ENCODE results near the gene RELA. TPM values are rescaled to one million over a fixed set of nuclear protein-coding genes. Genes with fewer than 3 reads are reported as not detected.

Gene RELA
- total RNA-seq (2022; extraction: Qiagen RNA extraction; ENCODE audit: low read depth), result 66.9 to 84.3 TPM (median 79.5 TPM) in 5 replicates

DNA sequence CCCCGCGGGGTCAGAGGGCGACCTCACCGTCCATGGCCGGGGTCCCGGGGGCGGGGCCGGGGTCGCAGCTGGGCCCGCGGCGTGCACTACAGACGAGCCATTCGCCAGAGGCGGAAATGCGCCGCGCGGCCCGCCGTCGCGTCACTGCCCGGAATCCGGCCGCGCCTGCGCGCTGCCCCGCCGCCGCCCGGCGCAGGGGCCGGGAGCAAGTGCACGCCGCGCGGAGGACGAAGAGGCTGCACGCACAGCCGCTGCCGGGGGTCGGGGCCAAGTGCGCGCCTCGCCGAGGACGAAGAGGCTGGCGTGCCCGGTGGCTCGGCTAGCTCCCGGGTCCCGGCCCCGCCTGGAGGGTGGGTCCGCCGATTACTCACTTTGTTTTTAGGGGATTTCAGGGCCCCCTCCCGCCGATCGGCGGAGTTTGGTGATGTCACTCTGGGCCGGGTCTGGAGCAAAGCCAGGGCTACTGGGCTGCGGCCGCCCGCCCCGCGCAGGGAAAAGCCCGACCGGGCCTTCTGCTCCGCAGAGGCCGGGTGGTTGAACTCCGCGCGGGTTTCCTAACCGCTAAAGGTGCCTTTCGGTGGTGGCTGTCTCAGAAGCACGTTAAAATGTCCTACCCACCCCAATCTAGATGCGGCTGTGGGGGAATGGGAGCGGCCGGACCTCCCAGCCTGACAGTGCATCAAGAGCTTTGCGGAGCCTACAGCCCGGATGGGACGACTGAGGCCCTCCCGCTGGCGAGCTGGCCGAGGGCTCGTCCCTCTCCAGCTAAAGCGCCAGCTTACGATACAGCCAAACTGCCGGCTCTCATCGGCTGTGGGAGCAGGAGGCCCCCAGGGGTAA is at the start of gene RELA:
RELA (minus strand) TSS at position 118 of the 840 bp plus-strand sequence; CDS start at position 34, 84 bp downstream.

DNA sequence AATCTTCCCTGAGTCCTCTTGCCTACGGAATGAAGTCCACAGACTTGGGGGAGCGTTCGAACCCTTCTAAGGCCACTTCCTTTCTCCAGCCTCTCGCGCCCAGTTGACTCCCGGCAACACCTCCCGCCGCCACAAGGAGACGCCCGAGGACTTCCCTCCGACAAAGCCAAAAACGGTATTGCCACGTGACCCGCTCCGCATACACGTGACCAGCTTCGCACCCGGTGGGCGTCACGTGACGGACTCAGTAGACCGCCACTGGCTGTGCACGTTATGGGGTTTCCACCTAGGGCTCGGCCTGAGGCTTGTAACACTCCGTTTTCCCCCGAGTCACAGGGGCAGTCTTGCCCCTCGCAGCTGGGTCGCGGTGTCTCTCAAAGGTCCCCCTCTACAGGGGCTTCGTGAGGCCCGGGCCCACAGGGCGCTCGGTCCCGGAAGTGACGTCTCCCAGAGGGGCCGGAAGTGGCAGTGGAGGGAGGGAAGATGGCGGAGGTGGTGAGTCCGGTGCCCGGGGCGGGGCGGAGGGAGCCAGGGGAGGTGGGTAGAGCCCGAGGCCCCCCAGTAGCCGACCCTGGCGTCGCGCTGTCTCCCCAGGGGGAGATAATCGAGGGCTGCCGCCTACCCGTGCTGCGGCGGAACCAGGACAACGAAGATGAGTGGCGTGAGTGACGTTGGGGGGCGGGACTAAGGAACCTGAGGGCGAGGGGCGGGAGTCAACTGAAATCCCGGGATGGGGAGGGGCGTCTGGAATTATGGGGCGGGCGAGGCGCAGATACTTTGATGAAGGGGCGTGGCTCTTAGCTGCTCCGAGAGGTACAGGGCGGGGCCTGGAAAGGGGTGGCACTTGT is 49.3 kb upstream of the RELA start, which contains the start of gene KAT5:
KAT5 (plus strand) TSS at position 468 of the 848 bp plus-strand sequence; CDS start at position 484, 16 bp downstream.

GRCh38 chr11:65637794-65638419 is 24.8 kb downstream of the RELA start, which contains the start of gene SIPA1:
SIPA1 (plus strand) TSS chr11:65638101; CDS start chr11:65640922, 2,821 bp downstream.

GRCh38 chr11:65615229-65615949 is 47.3 kb downstream of the RELA start, which contains the start of gene PCNX3:
PCNX3 (plus strand) TSS chr11:65615776; CDS start chr11:65616312, 536 bp downstream.

Other genes with a start within 250 kb of the RELA start
- 153 to 258 TPM (median 188 TPM) in 5 replicates for gene NEAT1, start 240.1 kb downstream of the RELA start, total RNA-seq (2022; extraction: Qiagen RNA extraction; ENCODE audit: low read depth)
- 39.4 to 90.9 TPM (median 58.6 TPM) in 5 replicates for gene MALAT1, start 163.9 kb downstream of the RELA start, total RNA-seq (2022; extraction: Qiagen RNA extraction; ENCODE audit: low read depth)
- 49.8 to 64.2 TPM (median 61.8 TPM) in 5 replicates for gene SCYL1, start 137.8 kb downstream of the RELA start, total RNA-seq (2022; extraction: Qiagen RNA extraction; ENCODE audit: low read depth)
- 98.2 to 144 TPM (median 118 TPM) in 5 replicates for gene LTBP3, start 104.6 kb downstream of the RELA start, total RNA-seq (2022; extraction: Qiagen RNA extraction; ENCODE audit: low read depth)
- gene ZNRD2, start 92.4 kb downstream of the RELA start, total RNA-seq (2022; extraction: Qiagen RNA extraction; ENCODE audit: low read depth), result 70.0 to 81.9 TPM (median 77.0 TPM) in 5 replicates
- 25.5 to 56.2 TPM (median 53.5 TPM) in 5 replicates for gene FAM89B, start 90.4 kb downstream of the RELA start, total RNA-seq (2022; extraction: Qiagen RNA extraction; ENCODE audit: low read depth)
- 30.8 to 48.3 TPM (median 46.0 TPM) in 5 replicates for gene EHBP1L1, start 86.9 kb downstream of the RELA start, total RNA-seq (2022; extraction: Qiagen RNA extraction; ENCODE audit: low read depth)
- 0.45 to 1.1 TPM (median 0.59 TPM) in 5 replicates for gene KCNK7, start 67.1 kb downstream of the RELA start, total RNA-seq (2022; extraction: Qiagen RNA extraction; ENCODE audit: low read depth)
- 36.8 to 60.0 TPM (median 53.5 TPM) in 5 replicates for gene MAP3K11, start 48.7 kb downstream of the RELA start, total RNA-seq (2022; extraction: Qiagen RNA extraction; ENCODE audit: low read depth)
- 28.5 to 41.2 TPM (median 36.9 TPM) in 5 replicates for gene PCNX3, start 47.1 kb downstream of the RELA start, total RNA-seq (2022; extraction: Qiagen RNA extraction; ENCODE audit: low read depth)
- 8.2 to 22.4 TPM (median 21.4 TPM) in 5 replicates for gene SIPA1, start 24.8 kb downstream of the RELA start, total RNA-seq (2022; extraction: Qiagen RNA extraction; ENCODE audit: low read depth)
- 38.5 to 51.3 TPM (median 50.2 TPM) in 5 replicates for gene KAT5, start 49.3 kb upstream of the RELA start, total RNA-seq (2022; extraction: Qiagen RNA extraction; ENCODE audit: low read depth)
- gene RNASEH2C, start 57.9 kb upstream of the RELA start, total RNA-seq (2022; extraction: Qiagen RNA extraction; ENCODE audit: low read depth), result 32.5 to 54.6 TPM (median 48.4 TPM) in 5 replicates
- gene AP5B1, start 118.1 kb upstream of the RELA start, total RNA-seq (2022; extraction: Qiagen RNA extraction; ENCODE audit: low read depth), result 8.6 to 13.0 TPM (median 11.2 TPM) in 5 replicates
- gene OVOL1, start 124.1 kb upstream of the RELA start, total RNA-seq (2022; extraction: Qiagen RNA extraction; ENCODE audit: low read depth), result 0.02 to 0.08 TPM (median 0.06 TPM) in 3 of 5 replicates, not detected in the others
- gene SNX32, start 171.0 kb upstream of the RELA start, total RNA-seq (2022; extraction: Qiagen RNA extraction; ENCODE audit: low read depth), result 0.05 to 0.19 TPM (median 0.07 TPM) in 4 of 5 replicates, not detected in the other
- gene CFL1, start 195.3 kb upstream of the RELA start, total RNA-seq (2022; extraction: Qiagen RNA extraction; ENCODE audit: low read depth), result 1,786 to 2,400 TPM (median 2,293 TPM) in 5 replicates
- gene MUS81, start 197.5 kb upstream of the RELA start, total RNA-seq (2022; extraction: Qiagen RNA extraction; ENCODE audit: low read depth), result 25.0 to 36.6 TPM (median 33.2 TPM) in 5 replicates
- gene EFEMP2, start 209.9 kb upstream of the RELA start, total RNA-seq (2022; extraction: Qiagen RNA extraction; ENCODE audit: low read depth), result 0.71 to 1.1 TPM (median 0.85 TPM) in 5 replicates
- gene CTSW, start 216.9 kb upstream of the RELA start, total RNA-seq (2022; extraction: Qiagen RNA extraction; ENCODE audit: low read depth), result 0.10 TPM in 1 of 5 replicates, not detected in the others
- 71.9 to 92.3 TPM (median 85.6 TPM) in 5 replicates for gene FIBP, start 225.6 kb upstream of the RELA start, total RNA-seq (2022; extraction: Qiagen RNA extraction; ENCODE audit: low read depth)
- gene CCDC85B, start 227.8 kb upstream of the RELA start, total RNA-seq (2022; extraction: Qiagen RNA extraction; ENCODE audit: low read depth), result 27.2 to 52.3 TPM (median 48.0 TPM) in 5 replicates
- gene FOSL1, start 237.5 kb upstream of the RELA start, total RNA-seq (2022; extraction: Qiagen RNA extraction; ENCODE audit: low read depth), result 165 to 273 TPM (median 211 TPM) in 5 replicates